HL-60 (cell line): ENCODE results near the gene BSCL2.

ENCODE experiments used
- POLR2AphosphoS5 ChIP-seq: IDR thresholded peaks from 2 replicates; pipeline ENCODE4 v1.6.1; 2012; ENCODE audit warnings: low read depth
- TF ChIP-seq, protein P1 (sequence below): IDR thresholded peaks from one replicate; pipeline ENCODE4 v1.5.1; 2011; ENCODE audit warnings: low read length, control low read depth, inconsistent platforms; ENCODE audit not compliant: insufficient read depth
- TF ChIP-seq, protein P2 (sequence below): IDR thresholded peaks from 2 replicates; pipeline ENCODE4 v1.6.1; 2012; ENCODE audit warnings: low read depth; ENCODE audit not compliant: insufficient replicate concordance

DNA sequence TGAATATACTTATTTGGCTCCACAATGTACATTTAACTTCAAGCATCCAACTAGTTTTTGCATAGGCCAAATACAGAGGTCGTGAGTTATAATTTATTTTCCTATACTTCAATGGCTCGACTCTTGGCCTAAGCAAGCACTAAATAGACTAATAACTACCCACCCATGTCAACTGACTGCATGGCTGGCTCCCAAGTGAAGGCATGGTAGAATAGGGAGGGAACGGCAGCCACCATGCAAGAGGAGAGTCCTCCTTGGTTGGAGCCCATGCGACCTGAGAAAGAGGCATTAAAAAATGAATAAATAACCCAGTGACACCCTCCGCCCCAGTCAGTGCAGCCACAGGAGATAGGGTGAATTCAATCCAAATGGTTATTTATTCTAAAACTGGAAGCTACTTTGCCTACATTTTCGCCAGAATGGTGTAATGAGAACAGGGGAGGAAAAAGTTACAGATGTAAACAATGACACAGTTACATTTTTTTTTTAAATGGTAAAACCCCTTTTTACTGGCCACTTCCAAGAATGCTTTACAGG lies 5.1 kb upstream of the BSCL2 start:
- TF ChIP-seq, protein P1, sequence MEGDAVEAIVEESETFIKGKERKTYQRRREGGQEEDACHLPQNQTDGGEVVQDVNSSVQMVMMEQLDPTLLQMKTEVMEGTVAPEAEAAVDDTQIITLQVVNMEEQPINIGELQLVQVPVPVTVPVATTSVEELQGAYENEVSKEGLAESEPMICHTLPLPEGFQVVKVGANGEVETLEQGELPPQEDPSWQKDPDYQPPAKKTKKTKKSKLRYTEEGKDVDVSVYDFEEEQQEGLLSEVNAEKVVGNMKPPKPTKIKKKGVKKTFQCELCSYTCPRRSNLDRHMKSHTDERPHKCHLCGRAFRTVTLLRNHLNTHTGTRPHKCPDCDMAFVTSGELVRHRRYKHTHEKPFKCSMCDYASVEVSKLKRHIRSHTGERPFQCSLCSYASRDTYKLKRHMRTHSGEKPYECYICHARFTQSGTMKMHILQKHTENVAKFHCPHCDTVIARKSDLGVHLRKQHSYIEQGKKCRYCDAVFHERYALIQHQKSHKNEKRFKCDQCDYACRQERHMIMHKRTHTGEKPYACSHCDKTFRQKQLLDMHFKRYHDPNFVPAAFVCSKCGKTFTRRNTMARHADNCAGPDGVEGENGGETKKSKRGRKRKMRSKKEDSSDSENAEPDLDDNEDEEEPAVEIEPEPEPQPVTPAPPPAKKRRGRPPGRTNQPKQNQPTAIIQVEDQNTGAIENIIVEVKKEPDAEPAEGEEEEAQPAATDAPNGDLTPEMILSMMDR: no peak
- no peak for TF ChIP-seq POLR2AphosphoS5
- TF ChIP-seq, protein P2, sequence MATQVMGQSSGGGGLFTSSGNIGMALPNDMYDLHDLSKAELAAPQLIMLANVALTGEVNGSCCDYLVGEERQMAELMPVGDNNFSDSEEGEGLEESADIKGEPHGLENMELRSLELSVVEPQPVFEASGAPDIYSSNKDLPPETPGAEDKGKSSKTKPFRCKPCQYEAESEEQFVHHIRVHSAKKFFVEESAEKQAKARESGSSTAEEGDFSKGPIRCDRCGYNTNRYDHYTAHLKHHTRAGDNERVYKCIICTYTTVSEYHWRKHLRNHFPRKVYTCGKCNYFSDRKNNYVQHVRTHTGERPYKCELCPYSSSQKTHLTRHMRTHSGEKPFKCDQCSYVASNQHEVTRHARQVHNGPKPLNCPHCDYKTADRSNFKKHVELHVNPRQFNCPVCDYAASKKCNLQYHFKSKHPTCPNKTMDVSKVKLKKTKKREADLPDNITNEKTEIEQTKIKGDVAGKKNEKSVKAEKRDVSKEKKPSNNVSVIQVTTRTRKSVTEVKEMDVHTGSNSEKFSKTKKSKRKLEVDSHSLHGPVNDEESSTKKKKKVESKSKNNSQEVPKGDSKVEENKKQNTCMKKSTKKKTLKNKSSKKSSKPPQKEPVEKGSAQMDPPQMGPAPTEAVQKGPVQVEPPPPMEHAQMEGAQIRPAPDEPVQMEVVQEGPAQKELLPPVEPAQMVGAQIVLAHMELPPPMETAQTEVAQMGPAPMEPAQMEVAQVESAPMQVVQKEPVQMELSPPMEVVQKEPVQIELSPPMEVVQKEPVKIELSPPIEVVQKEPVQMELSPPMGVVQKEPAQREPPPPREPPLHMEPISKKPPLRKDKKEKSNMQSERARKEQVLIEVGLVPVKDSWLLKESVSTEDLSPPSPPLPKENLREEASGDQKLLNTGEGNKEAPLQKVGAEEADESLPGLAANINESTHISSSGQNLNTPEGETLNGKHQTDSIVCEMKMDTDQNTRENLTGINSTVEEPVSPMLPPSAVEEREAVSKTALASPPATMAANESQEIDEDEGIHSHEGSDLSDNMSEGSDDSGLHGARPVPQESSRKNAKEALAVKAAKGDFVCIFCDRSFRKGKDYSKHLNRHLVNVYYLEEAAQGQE: no peak
